Bone marrow (tissue), 2 donors: ENCODE results near the gene DESI1.
"Not testable (repeated sequence)": the region's sequence is repeated elsewhere in the genome, so short reads cannot be mapped to it uniquely, and the experiment has no call there.

ENCODE experiments used
- DNase-seq, 2 donors: peaks; one replicate each; lab custom pipeline; 2025; lab: John Stamatoyannopoulos, UW

Gene DESI1

DNA sequence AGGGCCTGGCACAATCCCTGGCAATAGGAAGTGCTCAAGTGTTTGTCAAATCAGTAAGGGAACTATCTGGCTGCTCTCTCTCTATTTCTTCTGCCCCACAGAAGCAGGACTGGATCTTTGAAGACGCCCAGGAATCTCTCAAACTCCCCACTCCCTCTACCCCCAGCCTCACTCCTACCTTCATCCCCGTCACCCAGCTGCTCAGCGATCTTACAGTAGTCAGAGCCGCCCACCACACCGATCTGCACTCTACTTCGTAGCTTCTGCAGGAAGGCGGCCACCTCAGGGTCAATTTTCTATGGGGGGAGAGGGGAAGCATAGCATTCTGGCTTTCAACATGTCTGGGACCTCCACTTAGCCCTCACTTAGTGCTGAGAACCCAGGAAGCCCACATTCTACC is 34.9 kb downstream of the DESI1 start:
- no peak for DNase-seq

GRCh38 chr22:41584881-41585280 is 36.0 kb downstream of the DESI1 start:
- no peak for DNase-seq

DNA sequence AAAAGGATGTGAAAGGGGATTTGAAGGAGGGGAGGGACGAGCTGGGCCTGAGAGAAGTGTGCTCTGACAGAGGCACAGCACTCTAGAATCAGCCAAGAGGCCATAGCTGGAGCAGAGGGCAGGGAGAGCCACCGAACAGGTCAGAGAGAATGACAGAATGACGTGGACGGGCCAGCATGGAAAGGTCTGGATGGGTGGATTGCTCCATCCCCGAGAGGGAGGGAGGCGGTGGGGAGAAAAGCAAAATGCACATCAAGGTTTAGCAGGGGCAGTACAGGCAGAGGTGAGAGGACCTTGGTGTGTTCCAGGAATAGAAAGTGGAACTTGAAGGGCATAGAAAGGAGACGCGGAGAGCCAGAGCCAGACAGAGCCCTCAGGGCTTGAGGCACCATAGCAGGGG is 38.1 kb downstream of the DESI1 start:
- no peak for DNase-seq

DNA sequence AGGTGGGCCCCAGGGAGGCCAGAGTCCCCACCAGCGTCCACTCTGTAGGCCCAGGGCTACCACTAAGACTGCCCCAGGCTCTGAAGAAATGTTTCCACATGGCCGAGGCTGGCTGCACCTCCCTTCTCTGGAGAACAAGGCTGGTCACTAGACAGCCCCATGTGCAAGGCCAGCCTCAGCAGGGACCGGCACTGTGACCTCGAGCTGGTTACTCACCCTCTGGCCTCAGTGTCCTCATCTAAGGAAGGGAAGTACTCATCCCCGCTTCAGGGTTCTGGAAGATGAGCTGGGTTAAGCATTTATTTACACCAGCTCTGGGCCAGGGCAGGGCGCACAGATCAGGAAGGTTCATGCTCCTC is 40.9 kb downstream of the DESI1 start:
- no peak for DNase-seq

- DNase-seq = no peak
Observed at GRCh38 chr22:41579297-41579996, 41.4 kb downstream of the DESI1 start.

DNA sequence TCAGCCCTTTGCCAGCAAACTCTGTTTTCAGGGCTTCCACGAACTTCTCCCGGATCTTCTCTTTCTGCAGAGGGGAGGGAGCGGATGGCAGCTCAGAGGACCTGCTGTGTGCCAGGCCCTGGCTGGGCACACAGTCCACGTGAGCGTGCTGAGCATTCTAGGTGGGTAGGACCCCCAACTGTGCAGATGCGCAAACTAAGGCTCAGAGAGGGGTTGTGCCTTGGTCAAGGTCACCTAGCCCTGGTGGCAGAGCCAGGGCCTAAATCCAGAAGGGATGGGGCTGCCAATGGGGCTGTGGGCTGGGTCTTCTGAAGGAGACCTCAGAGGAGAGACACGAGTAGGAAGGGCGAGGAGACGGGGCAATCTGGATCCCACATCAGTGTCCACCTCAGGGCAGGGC is 42.0 kb downstream of the DESI1 start:
- DNase-seq = no peak

- DNase-seq = no peak
Observed at GRCh38 chr22:41578114-41578513, 42.7 kb downstream of the DESI1 start.

- peak in 1 of 2 donors; percentile 32 for DNase-seq
Observed at GRCh38 chr22:41576877-41577276, 44.0 kb downstream of the DESI1 start.

- DNase-seq = no peak
Observed at GRCh38 chr22:41575533-41575932, 45.3 kb downstream of the DESI1 start.

- DNase-seq = no peak
Observed at GRCh38 chr22:41574847-41575381, 45.9 kb downstream of the DESI1 start.

DNA sequence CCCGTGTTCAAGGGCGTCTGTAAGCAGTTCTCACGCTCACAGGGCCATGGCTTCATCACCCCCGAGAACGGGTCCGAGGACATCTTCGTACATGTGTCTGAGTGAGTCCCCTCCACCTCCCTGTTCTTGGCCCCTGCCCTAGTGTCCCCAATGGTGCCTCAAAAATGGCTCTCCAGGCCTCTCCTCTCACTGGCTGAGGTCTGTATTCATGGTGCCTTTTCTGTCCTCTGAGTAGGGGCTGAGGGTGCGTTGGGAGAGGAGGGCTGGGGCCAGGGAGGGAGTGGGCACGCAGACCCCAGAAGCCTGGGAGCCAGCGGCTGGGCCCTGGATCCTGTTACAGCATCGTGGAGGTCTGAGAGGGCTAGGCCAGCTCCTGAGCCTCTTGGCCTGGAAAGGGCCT is 47.2 kb downstream of the DESI1 start:
- no peak for DNase-seq

- DNase-seq = not testable (repeated sequence)
Observed at GRCh38 chr22:41572305-41572704, 48.5 kb downstream of the DESI1 start.

- no peak for DNase-seq
Observed at GRCh38 chr22:41571786-41572185, 49.1 kb downstream of the DESI1 start.

DNA sequence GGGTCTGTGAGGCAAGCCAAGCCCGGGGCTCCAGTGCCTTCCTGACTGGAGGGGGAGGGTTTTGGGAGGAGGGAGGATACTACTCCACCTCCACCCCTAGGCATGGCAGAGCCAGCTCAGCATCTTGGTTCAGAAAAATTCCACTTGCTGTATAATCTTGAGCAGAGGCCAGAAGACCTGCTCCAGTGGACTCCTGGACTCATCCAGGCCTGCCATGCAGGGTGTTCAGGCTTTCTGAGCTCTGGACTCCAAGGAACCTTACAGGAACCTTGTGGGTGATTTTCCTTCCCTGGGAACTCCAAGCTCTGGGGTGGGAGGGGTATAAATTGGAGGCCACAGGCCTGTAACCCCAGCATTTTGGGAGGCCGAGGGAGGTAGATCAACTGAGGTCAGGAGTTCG is 50.6 kb downstream of the DESI1 start:
- DNase-seq = no peak

DNA sequence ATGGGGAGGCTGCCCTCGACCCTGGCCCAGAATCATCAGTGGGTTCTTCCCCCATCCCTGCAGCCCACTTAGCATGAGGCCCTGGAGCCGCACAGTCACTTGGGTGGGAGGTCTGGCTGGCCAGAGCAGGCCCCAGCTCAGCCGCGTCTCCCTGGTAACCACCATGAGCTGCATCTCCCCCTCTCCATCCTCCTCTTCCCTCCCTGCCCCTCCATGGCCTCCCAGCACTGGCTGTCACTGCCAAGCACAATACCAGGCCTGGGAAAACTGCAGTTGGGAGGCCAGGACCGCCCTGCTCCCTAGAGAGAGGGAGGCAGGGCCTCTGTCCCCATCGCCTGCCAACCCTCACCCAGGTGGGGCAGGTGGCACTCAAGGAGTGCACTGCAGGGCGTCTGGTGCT is 52.0 kb downstream of the DESI1 start:
- no peak for DNase-seq

GRCh38 chr22:41567512-41567768 is 53.4 kb downstream of the DESI1 start:
- DNase-seq = no peak

- DNase-seq = peak in 1 of 2 donors; percentile 49
Observed at GRCh38 chr22:41565403-41566054, 55.3 kb downstream of the DESI1 start.

DNA sequence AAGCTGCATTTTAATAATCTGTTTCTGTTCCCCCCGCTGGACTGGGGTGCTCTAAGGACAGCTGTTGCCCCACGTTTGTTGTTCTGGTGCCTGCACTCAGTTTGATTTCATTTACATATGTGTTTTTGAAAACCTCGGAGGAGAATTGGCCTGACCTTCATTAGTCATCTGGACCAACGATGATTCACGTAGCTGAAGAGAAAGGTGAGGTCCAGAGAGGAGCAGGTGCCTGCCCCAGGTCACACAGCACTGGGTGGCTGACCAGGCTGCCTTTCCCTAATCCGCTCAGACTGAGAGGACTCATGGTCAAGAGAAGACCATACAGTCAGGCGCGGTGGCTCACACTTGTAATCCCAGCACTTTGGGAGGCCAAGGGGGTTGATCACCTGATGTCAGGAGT is 56.3 kb downstream of the DESI1 start:
- DNase-seq = no peak

DNA sequence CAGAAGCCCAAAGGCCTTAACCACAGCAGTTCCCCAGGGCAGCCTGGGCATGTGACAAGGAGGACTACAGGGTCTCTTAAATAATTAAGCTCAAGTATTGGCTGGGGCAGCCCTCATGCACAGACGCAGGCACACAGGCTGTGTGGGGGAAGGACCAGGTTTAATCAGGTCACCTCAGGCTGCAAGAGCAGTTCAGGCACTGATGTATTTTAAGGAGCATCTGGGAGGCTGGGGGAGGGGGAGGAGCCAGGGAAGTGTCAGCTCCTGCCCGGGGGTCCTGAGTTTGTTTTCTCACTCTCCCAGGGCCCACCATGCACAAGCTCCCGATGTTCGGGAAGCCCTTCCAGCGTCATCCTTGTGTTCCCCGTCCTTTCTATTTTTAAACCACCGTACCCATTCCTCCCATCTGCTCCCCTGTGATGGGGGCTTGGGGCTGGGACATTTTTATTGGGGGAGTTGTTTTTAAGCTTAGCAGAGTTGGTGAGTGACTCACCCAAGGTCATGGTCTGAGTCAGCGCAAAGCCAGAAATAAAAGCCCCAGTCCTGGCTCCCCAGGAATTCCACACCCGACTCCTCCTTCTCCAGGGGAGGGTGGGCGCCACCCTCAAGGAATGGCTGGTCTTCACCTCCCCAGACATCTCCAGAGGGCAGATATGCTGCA is 57.7 kb downstream of the DESI1 start:
- no peak for DNase-seq

- no peak for DNase-seq
Observed at GRCh38 chr22:41562461-41562860, 58.4 kb downstream of the DESI1 start.

GRCh38 chr22:41561788-41562187 is 59.1 kb downstream of the DESI1 start:
- no peak for DNase-seq

- no peak for DNase-seq
Observed at GRCh38 chr22:41561335-41561734, 59.5 kb downstream of the DESI1 start.

DNA sequence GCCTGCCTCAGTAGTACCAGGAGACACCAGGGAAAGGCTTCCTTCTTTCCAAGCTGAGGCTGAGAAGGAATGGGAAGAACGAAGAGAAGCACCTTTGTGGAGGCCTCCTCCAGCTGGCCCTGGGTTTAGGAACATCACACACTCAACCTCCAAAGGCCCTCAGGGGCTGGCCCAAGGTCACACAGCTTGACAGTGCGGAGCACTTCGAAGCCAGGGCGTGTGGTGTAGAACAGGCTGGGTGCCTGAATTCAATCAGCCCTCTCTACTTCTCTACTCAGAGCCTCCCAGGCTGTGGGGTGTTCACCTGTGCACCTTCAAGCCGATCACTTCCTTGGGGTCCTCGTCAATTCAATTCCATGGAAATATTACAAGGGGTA is 60.8 kb downstream of the DESI1 start:
- no peak for DNase-seq

DNA sequence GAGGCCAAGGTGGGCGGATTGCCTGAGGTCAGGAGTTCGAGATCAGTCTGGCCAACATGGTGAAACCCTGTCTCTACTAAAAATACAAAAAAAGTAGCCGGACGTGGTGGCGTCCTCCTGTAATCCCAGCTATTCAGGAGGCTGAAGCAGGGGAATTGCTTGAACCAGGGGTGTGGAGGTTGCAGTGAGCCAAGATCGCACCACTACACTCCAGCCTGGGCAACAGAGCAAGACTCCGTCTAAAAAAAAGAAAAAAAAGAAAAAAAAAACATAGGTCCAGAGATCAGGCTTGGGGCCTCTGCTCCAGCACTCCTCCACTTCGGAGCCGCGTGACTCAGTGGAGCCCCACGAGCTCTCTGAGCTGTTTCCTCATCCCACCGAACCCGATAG is 62.6 kb downstream of the DESI1 start:
- not testable (repeated sequence) for DNase-seq
